GM18526 (cell line): ENCODE data around the gene AKR1B15.

ENCODE experiments used
- POLR2A ChIP-seq: IDR thresholded peaks from 3 replicates; pipeline ENCODE4 v1.6.1; 2011; ENCODE audit not compliant: insufficient read length; ENCODE audit errors: extremely low read depth

Gene AKR1B15

DNA sequence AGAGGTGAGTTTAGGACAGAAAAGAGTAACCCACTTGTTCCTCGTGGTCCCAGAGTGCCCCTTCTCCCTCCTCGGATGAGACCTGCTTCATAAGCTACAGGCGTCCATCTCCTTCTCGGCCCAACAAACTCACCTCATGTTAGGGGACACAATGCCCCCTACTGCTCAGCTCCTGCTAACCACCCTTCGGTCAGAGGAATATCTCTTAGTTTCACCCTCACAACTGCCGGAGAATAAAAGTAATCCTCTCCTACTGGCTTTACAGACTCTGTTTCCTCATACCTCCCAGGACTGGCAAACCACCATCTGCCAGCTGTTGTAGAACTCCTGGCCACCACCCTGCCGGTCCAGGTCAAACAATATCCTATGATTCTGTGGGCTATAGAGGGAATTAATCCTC, 3.2 kb downstream of the AKR1B15 start:
- no peak for TF ChIP-seq POLR2A

DNA sequence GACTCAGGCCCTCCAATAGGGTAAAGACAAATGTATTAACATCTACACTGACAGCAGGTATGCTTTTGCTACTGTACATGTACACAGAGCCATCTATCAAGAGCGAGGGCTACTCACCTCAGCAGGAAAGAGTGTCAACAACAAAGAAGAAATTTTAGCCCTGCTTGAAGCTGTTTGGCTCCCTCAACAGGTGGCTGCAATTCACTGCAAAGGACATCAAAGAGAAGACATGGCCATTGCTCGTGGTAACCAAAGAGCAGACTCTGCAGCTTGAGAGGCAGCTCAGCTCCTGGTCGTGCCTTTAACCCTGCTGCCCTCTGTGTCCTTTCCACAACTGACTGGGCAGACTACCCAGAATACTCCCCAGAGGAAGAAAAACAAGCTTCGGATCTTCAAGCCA, 5.1 kb downstream of the AKR1B15 start:
- no peak for TF ChIP-seq POLR2A

DNA sequence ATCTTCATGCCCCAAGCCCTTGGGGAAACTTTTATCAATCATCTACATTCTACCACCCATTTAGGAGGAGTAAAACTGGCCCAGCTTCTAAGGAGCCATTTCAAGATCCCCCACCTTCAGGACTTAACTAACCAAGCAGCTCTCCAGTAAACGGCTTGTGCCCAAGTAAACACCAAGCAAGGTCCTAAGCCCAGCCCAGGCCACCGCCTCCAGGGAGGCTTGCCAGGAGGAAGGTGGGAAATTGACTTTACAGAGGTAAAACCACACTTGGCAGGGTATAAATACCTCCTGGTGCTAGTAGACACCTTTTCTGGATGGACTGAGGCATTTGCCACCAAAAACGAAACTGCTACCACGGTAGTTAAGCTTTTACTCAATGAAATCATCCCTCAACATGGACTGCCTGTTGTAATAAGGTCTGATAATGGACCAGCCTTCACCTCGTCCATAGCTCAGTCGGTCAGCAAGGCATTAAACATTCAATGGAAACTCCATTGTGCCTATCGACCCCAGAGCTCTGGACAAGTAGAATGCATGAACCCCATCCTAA, 5.6 kb downstream of the AKR1B15 start:
- TF ChIP-seq POLR2A = no peak

DNA sequence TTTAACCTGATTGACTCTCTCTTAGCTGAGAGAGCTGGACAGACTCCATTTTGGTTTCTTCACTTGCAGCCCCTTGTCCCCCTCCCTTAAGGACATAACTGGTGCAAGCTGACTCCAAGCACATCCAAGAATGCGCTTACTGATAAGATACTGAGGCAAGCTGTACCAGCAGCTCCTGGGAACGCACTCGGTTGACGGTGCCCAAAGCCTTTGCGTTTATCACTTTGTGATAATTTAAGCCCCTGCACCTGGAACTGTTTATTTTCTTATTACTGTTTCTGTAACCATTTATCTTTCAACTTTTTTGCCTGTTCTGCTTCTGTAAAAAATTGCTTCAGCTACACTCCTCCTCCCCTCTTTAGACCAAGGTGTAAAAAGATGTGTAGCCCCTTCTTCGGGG, 8.5 kb downstream of the AKR1B15 start:
- no peak for TF ChIP-seq POLR2A

DNA sequence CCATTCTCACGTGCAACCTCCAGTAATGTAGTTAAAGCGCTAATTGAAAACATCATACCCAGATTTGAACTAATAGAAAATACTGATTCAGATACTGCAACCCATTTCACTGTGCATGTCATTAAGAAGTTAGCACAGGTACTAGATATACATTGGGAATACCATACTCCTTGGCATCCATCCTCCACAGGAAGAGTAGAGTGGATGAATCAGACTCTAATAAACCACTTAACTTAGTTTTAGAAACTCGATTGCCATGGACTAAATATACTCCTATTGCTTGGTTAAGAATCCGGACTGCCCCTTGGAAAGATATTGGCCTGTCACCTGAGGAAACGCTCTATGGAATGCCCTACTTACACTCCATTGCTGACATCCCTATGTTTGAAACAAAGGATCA, 9.5 kb downstream of the AKR1B15 start:
- no peak for TF ChIP-seq POLR2A

DNA sequence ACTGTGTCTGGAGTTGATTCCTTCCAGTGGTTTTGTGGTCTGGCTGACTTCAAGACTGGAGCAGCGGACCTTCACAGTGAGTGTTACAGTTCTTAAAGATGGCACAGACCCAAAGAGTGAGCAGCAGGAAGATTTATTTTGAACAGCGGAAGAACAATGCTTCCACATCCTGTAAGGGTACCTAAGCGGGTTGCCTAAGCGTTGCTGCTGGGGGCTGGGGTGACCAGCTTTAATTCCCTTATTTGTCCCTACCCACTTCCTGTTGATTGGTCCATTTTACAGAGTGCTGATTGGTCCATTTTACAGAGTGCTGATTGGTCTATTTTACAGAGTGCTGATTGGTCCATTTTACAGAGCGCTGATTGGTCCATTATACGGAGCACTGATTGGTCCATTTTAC, 13.2 kb downstream of the AKR1B15 start:
- no peak for TF ChIP-seq POLR2A

DNA sequence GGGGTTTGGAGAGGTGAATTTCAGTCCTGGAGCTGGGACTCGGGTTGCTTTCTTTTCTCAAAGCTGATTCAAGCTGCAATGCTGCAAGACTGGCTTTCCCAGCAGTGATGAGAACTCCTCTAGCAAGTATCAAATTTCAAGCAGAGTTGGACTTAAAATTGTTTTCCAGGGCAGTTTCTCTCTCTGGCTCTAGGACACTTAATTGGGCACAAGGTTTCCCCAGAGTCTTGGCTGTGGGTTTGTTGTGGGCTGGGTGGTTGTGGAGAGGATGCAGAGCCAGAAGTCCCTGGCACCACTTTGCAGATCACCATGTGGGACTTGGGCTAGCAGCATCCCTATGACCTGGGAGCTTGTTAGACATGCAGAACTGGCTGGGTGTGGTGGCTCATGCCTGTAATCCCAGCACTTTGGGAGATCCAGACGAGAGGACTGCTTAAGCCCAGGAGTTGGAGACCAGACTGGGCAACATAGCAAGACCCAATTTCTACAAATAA, 16.8 kb downstream of the AKR1B15 start:
- no peak for TF ChIP-seq POLR2A

DNA sequence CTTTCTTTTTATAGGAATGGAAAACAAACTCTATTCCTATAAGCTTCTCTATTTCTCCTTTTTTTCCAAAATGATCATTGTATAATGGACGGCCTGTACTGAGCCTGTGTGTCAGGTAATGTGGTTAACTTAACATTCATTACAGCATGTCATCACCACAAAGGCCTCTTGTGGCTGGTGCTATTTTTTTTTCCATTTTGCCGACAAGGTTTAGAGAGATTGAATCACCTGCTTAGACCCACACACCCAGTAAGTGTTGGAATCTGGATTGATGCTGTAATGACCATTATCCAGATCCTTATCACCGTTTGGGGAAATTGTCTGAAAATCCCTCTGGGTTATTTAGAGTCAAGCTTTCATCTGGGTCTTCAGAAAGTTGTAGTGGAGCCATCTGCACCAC, 18.5 kb downstream of the AKR1B15 start:
- no peak for TF ChIP-seq POLR2A

DNA sequence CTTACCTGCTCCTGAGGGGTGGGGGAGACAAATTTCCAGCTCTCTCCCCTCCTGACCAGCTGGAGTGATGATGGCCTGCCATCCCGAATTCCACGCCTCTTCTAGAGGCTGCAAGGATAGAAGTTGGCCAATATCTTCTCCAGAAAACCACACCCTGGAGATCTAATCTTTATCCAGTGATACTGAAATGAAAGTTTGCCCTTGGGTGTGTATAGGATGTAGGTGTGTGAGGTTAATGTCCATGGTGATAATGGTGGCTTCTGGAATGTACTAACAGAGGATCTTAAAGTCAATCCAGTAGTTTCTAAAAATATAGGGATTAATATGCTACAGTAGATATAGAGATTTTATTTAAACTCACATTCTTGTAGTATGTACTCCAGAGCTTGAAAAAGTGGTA, 22.2 kb downstream of the AKR1B15 start:
- no peak for TF ChIP-seq POLR2A

DNA sequence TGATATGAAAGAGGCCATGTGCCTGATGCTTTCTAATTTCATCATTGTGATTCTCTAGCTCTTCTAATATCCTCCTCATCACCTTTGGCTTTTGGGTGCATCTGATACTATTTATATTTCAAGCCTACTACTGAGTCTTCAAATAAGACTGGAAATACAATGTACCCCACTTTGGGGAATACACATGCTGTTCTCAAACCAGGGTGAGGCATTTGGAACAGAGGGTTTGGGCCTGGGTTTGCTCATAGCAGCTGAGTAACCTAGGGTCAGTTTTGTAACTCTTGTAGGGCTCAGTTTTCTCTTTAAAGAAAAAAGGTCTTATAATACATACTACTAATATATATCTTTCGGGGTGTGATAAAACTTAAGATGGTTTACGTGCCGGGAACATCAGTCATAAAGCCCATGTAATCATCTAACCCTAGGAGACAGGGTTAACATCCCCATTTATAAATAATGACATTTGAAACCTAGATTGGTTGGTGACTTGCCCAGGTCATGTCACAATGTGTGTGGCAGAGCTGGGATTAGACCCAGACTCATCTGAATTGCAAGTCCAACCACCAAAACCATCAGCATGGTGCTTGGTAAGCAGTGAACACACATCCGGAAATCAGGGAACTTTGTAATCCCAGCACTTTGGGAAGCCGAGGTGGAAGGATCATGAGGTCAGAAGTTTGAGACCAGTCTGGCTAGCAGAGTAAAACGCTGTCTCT, 23.0 kb downstream of the AKR1B15 start:
- no peak for TF ChIP-seq POLR2A

DNA sequence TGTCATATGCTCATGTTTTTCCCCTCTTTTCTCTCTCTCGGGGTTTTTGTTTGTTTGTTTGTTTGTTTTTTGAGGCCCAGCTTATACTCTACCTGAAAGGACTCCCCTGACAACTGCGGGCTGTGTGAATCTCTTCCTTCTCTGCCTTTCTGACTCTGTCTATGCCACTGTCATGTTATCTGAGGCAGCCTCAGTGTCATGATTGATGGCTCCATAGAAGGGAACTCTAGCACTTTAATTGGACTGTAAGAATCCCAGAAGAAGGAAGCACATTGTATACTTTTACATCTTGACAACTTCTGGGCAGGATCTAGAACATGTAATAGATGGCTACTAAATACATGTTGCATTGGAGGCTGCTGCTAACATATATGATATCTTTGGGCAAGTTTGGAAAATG, 25.4 kb downstream of the AKR1B15 start:
- no peak for TF ChIP-seq POLR2A

DNA sequence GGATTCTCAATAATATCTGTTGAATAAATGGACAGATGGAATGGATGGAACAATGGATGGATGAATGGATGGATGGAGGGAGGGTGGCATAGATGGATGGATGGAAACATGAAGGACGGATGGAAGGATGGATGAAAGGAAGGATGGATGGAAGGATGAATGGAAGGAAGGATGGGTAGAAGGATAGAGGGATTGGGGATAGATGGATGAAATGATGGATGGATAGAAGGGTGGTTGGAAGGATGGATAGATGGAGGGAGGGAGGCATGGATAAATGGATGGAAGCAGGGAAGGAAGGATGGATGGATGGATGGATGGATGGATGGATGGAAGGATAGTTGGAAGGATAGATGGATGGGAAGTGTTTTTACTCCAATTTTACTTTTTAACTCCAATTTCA, 35.4 kb downstream of the AKR1B15 start:
- no peak for TF ChIP-seq POLR2A

DNA sequence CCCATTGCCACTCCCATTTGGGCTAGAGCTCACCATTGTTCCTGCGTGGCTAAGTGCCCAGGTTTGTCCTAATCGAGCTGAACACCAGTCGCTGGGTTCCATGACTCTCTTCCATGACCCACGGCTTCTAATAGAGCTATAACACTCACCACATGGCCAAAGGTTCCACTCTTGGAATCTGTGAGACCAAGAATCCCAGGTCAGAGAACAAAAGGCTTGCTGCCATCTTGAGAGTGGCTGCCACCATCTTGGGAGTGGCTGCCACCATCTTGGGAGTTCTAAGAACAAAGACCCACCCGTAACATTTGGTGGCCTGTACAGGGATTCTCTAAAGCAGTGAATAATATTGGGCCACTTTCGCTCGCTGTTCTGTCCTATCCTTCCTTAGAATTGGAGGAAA, 37.0 kb downstream of the AKR1B15 start:
- TF ChIP-seq POLR2A = no peak

DNA sequence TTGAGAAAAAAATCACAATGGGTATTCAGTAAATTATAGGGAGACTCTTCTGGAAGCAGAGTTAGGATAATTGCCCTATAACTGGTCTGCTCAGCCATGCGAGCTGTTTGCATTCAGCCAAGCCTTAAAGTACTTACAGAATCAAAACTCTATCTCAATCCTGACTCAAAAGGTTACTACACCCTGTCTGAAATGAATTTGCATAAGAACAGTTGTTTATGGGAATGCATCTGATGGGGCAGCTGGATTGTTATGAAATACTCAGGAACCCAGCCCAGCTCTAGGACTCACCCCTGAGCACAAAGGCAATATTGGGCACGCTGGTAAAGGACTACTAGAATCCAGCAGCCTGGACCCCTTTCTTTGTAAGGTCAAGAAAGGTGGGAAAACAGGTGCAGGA, 38.8 kb downstream of the AKR1B15 start:
- TF ChIP-seq POLR2A = no peak

DNA sequence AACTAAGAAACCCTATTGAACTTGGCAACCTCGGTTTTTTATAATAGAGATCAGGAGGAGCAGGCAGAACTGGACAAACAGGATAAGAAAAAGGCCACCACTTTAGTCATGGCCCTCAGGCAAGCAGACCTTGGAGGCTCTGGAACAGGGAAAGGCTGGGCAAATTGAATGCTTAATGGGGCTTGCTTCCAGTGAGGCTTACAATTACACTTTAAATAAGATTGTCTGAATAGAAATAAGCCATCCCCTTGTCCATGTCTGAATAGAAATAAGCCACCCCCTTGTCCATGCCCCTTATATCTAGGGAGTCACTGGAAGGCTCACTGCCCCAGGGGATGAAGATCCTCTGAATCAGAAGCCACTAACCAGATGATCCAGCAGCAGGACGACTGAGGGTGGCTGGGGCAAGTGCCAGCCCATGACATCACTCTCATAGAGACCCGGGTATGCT, 40.6 kb downstream of the AKR1B15 start:
- no peak for TF ChIP-seq POLR2A

DNA sequence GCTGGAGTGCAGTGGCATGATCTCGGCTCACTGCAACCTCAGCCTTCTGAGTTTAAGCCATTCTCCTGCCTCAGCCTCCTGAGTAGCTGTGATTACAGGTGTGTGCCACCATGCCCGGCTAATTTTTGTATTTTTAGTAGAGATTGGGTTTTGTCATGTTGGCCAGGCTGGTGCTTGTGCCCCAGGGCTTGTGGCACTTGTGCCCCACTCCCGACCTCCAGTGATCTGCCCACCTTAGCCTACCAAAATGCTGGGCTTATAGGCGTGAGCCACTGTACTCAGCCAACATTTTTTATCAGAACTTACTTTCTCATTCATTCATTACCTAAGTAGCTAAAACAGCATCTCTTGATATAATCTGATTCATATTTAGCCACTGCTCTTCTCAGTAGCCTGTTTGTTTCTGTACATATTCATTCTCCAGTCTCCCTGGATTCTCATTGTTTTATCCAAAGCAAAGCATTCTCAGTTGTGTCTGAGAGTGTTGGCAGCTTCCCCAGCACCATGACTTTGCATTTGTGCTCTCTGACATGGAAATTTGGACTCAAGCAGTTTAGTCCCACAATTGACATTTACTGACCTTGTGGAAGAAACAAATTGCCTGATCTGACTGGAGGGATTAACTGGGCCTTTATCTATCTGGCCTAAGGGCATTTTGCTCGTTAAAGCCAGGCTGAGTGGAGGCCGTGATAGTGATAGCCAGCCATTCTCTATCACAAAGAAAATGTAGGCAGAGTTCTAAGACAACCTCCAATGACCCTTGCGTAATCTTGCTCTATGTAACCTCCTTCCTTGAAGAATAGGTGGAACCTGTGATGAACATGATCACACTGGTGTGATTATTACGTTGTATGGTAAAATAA, 44.9 kb downstream of the AKR1B15 start:
- TF ChIP-seq POLR2A = no peak
